Duodenal mucosa (tissue), 2 donors: ENCODE results near the gene PRORP.

ENCODE experiments used
- H3K27ac ChIP-seq: one replicate; pipeline ENCODE4 v1.7.0; 2013; ENCODE audit warnings: low read depth, low read length
- H3K27me3 ChIP-seq, 2 donors: one replicate each; pipeline ENCODE4 v1.7.0; 2013; ENCODE audit warnings: low read length in 2 of 2, control low read depth in 1 of 2; ENCODE audit not compliant: insufficient read depth in 2 of 2, control insufficient read depth in 1 of 2
- H3K36me3 ChIP-seq, 2 donors: one replicate each; pipeline ENCODE4 v1.7.0; 2013; ENCODE audit warnings: low read length in 2 of 2, control low read depth in 1 of 2; ENCODE audit not compliant: insufficient read depth in 2 of 2, control insufficient read depth in 1 of 2
- H3K4me1 ChIP-seq, 2 donors: one replicate each; pipeline ENCODE4 v1.7.0; 2013; ENCODE audit warnings: low read length in 2 of 2, control low read depth in 1 of 2; ENCODE audit not compliant: insufficient read depth in 2 of 2, control insufficient read depth in 1 of 2
- H3K4me3 ChIP-seq, 2 donors: one replicate each; pipeline ENCODE4 v1.7.0; 2013; ENCODE audit warnings: low read length in 2 of 2, low read depth in 1 of 2
- H3K9ac ChIP-seq, 2 donors: one replicate each; pipeline ENCODE4 v1.7.0; 2013; ENCODE audit warnings: low read length in 2 of 2, low read depth in 1 of 2
- H3K9me3 ChIP-seq, 2 donors: one replicate each; pipeline ENCODE4 v1.7.0; 2013; ENCODE audit warnings: low read length in 2 of 2, control low read depth in 1 of 2; ENCODE audit not compliant: control insufficient read depth in 1 of 2

Gene PRORP

DNA sequence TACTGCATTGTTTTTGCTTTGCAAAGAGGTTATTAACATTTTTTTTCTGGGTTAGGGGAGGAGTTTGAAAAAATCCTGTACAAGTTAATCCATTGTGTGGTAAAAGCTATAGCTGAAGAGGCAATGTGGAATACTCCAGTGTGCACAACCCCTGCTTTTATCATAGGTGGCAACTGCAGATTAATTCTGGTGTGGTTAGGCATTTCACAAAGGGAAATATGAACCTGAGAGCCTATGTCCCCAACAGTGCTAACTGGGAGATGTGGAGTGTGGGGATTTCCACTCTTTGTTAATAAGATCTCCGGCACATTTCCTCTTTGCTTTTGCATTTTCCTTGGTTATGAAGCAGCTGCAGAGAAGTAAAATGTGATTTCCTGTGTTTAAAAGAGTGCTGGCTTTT, 33.6 kb downstream of the PRORP start:
- no peaks in the 10 kb centered on the region for H3K9me3 ChIP-seq
- no peak overlapping the region for H3K4me3 ChIP-seq
- no peak overlapping the region for H3K9ac ChIP-seq
- H3K36me3 ChIP-seq, result no peaks in the 10 kb centered on the region
- H3K4me1 ChIP-seq, result peaks cover 13 to 29% of the 10 kb centered on the region in 2 donors
- H3K27ac ChIP-seq, result no peak overlapping the region
- H3K27me3 ChIP-seq, result no peaks in the 10 kb centered on the region

DNA sequence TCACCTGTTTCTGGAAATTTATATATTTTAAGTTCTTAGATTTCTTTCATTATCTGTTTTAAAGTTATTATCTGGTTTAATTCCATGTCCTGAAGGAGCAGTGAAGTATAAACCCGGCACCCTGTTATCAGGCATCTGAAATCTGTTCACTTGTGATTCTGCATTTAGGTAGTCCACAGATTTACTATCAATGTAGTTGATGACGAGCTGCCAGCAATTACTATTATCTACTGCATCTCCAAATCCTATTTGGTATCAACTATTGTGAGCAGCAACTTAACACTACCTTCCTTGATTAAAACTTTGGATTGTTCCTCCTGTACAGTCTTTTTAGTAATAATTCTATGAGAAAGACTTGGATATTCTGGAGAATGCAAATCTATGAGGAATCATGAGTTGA, 36.1 kb downstream of the PRORP start:
- Histone ChIP-seq H3K36me3 (no peaks in the 10 kb centered on the region), H3K4me3 (no peak overlapping the region), H3K4me1 (peaks cover 13 to 29% of the 10 kb centered on the region in 2 donors), H3K27me3 (no peaks in the 10 kb centered on the region), H3K9me3 (no peaks in the 10 kb centered on the region), H3K9ac (no peak overlapping the region), H3K27ac (no peak overlapping the region)

DNA sequence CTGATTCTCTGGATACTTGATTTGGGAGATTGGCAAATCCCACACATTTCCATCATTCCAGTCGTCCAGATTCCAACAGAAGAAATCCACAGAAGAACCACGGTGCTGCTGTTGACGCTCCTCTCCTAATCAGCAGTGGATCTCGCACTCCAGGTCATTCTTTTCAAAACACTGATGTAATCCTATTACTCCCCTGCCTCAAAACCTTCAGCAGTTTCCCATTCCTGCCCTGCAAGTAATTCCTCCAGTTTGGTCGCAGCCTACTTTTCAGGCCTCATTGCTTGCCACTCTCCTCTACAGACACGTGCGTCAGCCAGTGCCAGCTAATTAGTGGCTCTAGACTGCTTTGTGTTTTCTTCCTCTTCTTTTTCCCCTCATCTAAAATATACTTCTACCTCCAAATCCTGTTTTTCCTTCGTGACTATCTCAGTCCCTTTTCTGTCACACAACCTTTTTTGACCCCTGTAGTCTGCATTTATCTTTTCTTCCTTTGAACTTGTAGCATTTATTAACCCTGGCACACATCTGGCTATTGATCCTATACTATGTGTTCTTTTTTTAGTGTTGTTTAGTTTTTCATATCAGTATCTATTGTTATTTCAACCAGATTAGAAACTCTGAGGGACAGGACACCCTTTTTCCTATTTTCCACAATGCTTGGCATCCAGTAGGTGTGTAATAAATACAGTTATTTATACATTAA, 36.8 kb downstream of the PRORP start:
- Histone ChIP-seq H3K27ac (no peak overlapping the region), H3K9ac (no peak overlapping the region), H3K4me3 (peak overlapping the region in 1 of 2 donors; percentile 34), H3K36me3 (no peaks in the 10 kb centered on the region), H3K9me3 (no peaks in the 10 kb centered on the region), H3K27me3 (no peaks in the 10 kb centered on the region), H3K4me1 (peaks cover 13 to 29% of the 10 kb centered on the region in 2 donors)

DNA sequence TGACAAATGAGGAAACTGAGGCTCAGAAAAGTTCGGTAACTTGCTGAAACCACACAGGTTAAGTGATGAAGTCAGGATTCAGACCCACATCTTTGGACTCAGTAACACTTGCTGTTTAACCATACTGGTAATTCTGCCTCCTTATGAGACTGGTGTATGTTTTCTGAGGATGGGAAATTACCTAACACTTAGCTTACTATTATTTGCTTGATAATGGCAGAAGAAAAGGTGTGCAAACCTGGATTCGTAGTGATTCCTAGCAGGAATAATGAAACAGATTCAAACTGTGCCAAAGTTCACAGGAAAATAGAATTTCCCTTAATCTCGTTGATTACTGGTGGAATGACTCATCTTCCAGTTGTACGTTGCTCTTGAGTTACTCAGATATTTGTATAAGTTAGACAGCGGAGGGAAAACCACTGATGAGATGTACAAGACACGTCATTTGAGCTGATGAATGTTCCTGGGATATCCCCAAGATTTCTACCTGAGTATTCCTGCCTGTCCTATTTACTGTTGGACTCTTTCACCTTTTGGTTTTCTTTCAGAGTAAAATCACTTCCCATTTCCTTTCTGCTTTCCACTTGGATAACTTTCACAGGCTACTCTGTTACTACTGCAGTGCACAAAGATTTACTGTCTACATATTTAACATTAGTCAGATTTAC, 37.5 kb downstream of the PRORP start:
- H3K27ac ChIP-seq, result no peak overlapping the region
- peaks cover 13 to 29% of the 10 kb centered on the region in 2 donors for H3K4me1 ChIP-seq
- H3K9me3 ChIP-seq, result no peaks in the 10 kb centered on the region
- H3K9ac ChIP-seq, result peak overlapping the region in 1 of 2 donors; percentile 14
- peaks cover 0 to 3% of the 10 kb centered on the region in 2 donors for H3K36me3 ChIP-seq
- no peaks in the 10 kb centered on the region for H3K27me3 ChIP-seq
- peak overlapping the region; percentile 26 to 34 for H3K4me3 ChIP-seq

DNA sequence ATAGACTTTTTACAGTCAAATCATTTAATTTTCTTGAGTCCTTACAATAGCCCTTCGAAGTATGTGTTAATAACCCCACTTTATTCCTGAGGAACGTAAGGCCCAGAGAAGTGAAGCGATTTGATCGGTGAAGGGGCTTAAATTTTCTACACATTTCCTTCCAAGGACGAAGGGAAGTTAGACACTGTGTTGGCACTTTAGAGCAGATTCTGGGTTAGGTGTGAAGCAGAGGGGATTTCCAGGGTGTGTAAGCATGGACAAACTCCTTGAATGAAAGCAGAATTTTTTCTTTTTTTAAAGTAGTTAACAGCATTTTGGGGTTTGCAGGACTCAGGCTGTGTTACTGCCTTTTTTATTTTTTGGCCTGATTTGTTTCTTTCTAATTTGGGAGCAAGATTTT, 38.9 kb downstream of the PRORP start:
- Histone ChIP-seq H3K36me3 (peaks cover 0 to 3% of the 10 kb centered on the region in 2 donors), H3K4me1 (peaks cover 9 to 24% of the 10 kb centered on the region in 2 donors), H3K27me3 (no peaks in the 10 kb centered on the region), H3K9me3 (no peaks in the 10 kb centered on the region), H3K27ac (no peak overlapping the region), H3K4me3 (no peak overlapping the region), H3K9ac (no peak overlapping the region)

DNA sequence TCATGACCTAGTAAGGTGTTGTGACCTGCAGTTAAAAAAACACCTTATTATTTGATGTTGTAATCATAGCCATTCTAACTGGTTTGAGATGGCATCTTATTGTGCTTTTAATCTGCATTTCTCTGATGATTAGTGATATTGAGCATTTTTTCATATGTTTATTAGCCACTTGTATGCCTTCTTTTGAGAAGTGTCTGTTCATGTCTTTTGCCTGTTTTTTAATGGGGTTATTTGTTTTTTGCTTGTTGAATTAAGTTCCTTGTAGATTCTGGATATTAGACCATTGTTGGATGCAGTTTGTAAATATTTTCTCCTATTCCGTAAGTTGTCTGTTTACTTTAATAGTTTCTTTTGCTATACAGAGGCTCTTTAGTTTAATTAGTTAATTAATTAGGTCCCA, 41.0 kb downstream of the PRORP start:
- Histone ChIP-seq H3K27ac (no peak overlapping the region), H3K9me3 (no peaks in the 10 kb centered on the region), H3K36me3 (peaks cover 0 to 7% of the 10 kb centered on the region in 2 donors), H3K4me3 (no peak overlapping the region), H3K4me1 (peaks cover 9 to 19% of the 10 kb centered on the region in 2 donors), H3K9ac (no peak overlapping the region), H3K27me3 (no peaks in the 10 kb centered on the region)

DNA sequence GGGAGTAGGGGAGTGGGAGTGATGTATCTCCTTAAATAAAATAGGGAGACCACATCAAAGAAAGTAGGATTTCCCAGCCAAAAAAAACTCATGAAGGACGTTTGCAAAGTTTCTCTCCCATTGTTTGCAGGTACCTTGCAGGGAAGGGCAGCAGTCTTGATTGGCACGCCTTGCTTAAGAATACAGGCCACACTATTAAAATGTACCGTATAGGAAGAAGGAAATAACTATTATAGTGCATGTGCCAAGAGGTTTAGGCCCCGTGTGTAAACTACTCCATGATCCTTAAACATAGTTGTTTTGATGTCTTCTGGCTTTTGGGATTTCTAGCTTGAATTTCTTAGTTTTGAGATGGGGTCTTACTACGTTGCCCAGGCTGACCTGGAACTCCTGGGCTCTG, 42.5 kb downstream of the PRORP start:
- peaks cover 5 to 7% of the 10 kb centered on the region in 2 donors for H3K36me3 ChIP-seq
- H3K9ac ChIP-seq, result no peak overlapping the region
- H3K4me3 ChIP-seq, result no peak overlapping the region
- no peaks in the 10 kb centered on the region for H3K9me3 ChIP-seq
- peaks cover 0 to 10% of the 10 kb centered on the region in 2 donors for H3K4me1 ChIP-seq
- no peak overlapping the region for H3K27ac ChIP-seq
- no peaks in the 10 kb centered on the region for H3K27me3 ChIP-seq

DNA sequence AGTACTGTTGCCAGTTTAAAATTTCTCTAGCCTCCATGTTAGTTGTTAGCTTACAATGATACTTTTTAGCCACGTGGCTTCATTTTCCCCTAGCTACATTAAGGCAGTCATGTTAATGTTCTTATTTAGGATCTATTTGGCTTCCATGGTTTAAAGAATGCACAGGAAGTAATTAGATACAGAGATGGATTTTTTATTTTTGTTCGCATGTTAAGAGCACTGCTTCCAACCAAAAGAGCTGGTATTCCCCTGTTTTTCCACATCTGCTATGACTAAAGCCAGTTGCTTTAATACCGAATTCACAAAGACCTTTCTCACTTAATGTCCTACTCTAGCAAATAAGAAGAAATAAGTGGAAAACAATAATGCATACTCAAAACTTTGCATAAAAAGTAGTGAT, 45.1 kb downstream of the PRORP start:
- Histone ChIP-seq H3K27me3 (no peaks in the 10 kb centered on the region), H3K4me1 (no peaks in the 10 kb centered on the region), H3K36me3 (peaks cover 6 to 7% of the 10 kb centered on the region in 2 donors), H3K9ac (no peak overlapping the region), H3K9me3 (no peaks in the 10 kb centered on the region), H3K4me3 (no peak overlapping the region), H3K27ac (no peak overlapping the region)
